Measurements from ENCODE around the gene CTNNA1. TPM values are rescaled to one million over a fixed set of nuclear protein-coding genes. Genes with fewer than 3 reads are reported as not detected.

The CTNNA1 gene
- total RNA-seq, 1 experiment from 2014 or later: 1.9 TPM

- no peaks in the 10 kb centered on the region for H3K4me1 ChIP-seq (ENCODE audit: insufficient read depth, low read length)
- no peaks in the 10 kb centered on the region for H3K9me2 ChIP-seq (replicated peaks; ENCODE audit: low read length)
- TF ChIP-seq EZH2 (IDR thresholded peaks at IDR 0.05; ENCODE audit: low read length, unreplicated experiment): no peak
- TF ChIP-seq EZH2phosphoT487 (IDR thresholded peaks at IDR 0.05; ENCODE audit: borderline replicate concordance, low read length): no peak
- no peak for TF ChIP-seq CTCF (conservative IDR thresholded peaks at IDR 0.05; ENCODE audit: low read depth, low read length)
- ATAC-seq (no peak), DNase-seq (no peak)
- H3K27ac ChIP-seq (ENCODE audit: low read length): no peak overlapping the region
- H3K4me3 ChIP-seq (ENCODE audit: low read length): no peak overlapping the region
- H2AFZ ChIP-seq (ENCODE audit: low read length): no peak overlapping the region
- no peaks in the 10 kb centered on the region for H4K20me1 ChIP-seq (ENCODE audit: low read length)
- no peak overlapping the region for H3K4me2 ChIP-seq (ENCODE audit: low read length)
- ChIA-PET POLR2A (ENCODE audit: unreplicated experiment) (no interaction called here), CTCF (no interaction called here)
- H3K79me2 ChIP-seq (ENCODE audit: low read length): no peaks in the 10 kb centered on the region
- intact Hi-C loops (cut with micrococcal nuclease): no loop called here
- no peaks in the 10 kb centered on the region for H3F3A ChIP-seq (ENCODE audit: low read length, unreplicated experiment)
- H3K9ac ChIP-seq (ENCODE audit: low read length): no peak overlapping the region
- no peaks in the 10 kb centered on the region for H3K27me3 ChIP-seq (ENCODE audit: low read length)
- BruUV-seq (replicated peaks): no TSS peak
- no peaks in the 10 kb centered on the region for H3K9me3 ChIP-seq (ENCODE audit: low read length)
- H3K36me3 ChIP-seq (ENCODE audit: low read depth, low read length): no peaks in the 10 kb centered on the region
Measured at GRCh38 chr5:138849439-138849838, 96.2 kb downstream of the CTNNA1 start.

GRCh38 chr5:138849882-138850281 is 96.7 kb downstream of the CTNNA1 start:
- no peak for TF ChIP-seq CTCF (conservative IDR thresholded peaks at IDR 0.05; ENCODE audit: low read depth, low read length)
- Histone ChIP-seq H3K9me2 (replicated peaks; ENCODE audit: low read length) (no peaks in the 10 kb centered on the region), H3K79me2 (ENCODE audit: low read length) (no peaks in the 10 kb centered on the region), H3K27ac (ENCODE audit: low read length) (no peak overlapping the region), H3F3A (ENCODE audit: low read length, unreplicated experiment) (no peaks in the 10 kb centered on the region), H3K36me3 (ENCODE audit: low read depth, low read length) (no peaks in the 10 kb centered on the region), H3K9ac (ENCODE audit: low read length) (no peak overlapping the region), H3K9me3 (ENCODE audit: low read length) (no peaks in the 10 kb centered on the region), H2AFZ (ENCODE audit: low read length) (no peak overlapping the region), H3K27me3 (ENCODE audit: low read length) (no peaks in the 10 kb centered on the region), H3K4me2 (ENCODE audit: low read length) (no peak overlapping the region), H3K4me1 (ENCODE audit: insufficient read depth, low read length) (no peaks in the 10 kb centered on the region), H3K4me3 (ENCODE audit: low read length) (no peak overlapping the region), H4K20me1 (ENCODE audit: low read length) (no peaks in the 10 kb centered on the region)
- ChIA-PET CTCF (no interaction called here), POLR2A (ENCODE audit: unreplicated experiment) (no interaction called here)
- ATAC-seq: no peak
- no peak for DNase-seq
- BruUV-seq (replicated peaks): no TSS peak
- intact Hi-C loops (cut with micrococcal nuclease): no loop called here

GRCh38 chr5:138850865-138851435 is 97.7 kb downstream of the CTNNA1 start:
- Histone ChIP-seq H3K4me1 (ENCODE audit: insufficient read depth, low read length) (no peaks in the 10 kb centered on the region), H3K36me3 (ENCODE audit: low read depth, low read length) (no peaks in the 10 kb centered on the region), H3K4me2 (ENCODE audit: low read length) (no peak overlapping the region), H3K27ac (ENCODE audit: low read length) (no peak overlapping the region), H3K27me3 (ENCODE audit: low read length) (no peaks in the 10 kb centered on the region), H3K9ac (ENCODE audit: low read length) (no peak overlapping the region), H4K20me1 (ENCODE audit: low read length) (no peaks in the 10 kb centered on the region), H3K79me2 (ENCODE audit: low read length) (no peaks in the 10 kb centered on the region), H3K9me2 (replicated peaks; ENCODE audit: low read length) (no peaks in the 10 kb centered on the region), H2AFZ (ENCODE audit: low read length) (no peak overlapping the region), H3F3A (ENCODE audit: low read length, unreplicated experiment) (no peaks in the 10 kb centered on the region), H3K9me3 (ENCODE audit: low read length) (no peaks in the 10 kb centered on the region), H3K4me3 (ENCODE audit: low read length) (no peak overlapping the region)
- CTCF ChIA-PET: no interaction called here
- no TSS peak for BruUV-seq (replicated peaks)
- ATAC-seq (no peak), DNase-seq (no peak)
- intact Hi-C loops (cut with micrococcal nuclease): no loop called here
- POLR2A ChIA-PET (ENCODE audit: unreplicated experiment): no interaction called here
- no peak for TF ChIP-seq EZH2 (IDR thresholded peaks at IDR 0.05; ENCODE audit: low read length, unreplicated experiment)
- no peak for TF ChIP-seq CTCF (conservative IDR thresholded peaks at IDR 0.05; ENCODE audit: low read depth, low read length)
- TF ChIP-seq EZH2phosphoT487 (IDR thresholded peaks at IDR 0.05; ENCODE audit: borderline replicate concordance, low read length): no peak

All from PC-3 (cell line).